DND-41 (cell line): ENCODE measurements around the gene NID2.

Experiments used
- ATAC-seq: fragments of 200-7000 bp; cut with Tn5 transposase; 3 replicates; pipeline ENCODE4 v1.9.1; 2021; ENCODE audit warnings: low read depth; ENCODE audit not compliant: insufficient read depth
- DNase-seq: peaks from one replicate; pipeline ENCODE4 v3.0.0-alpha.2; 2020
- H2AFZ ChIP-seq: 2 replicates; pipeline ENCODE4 v1.6.0; 2012; ENCODE audit warnings: low read depth, low read length
- H3K27ac ChIP-seq: 2 replicates; pipeline ENCODE4 v1.5.1; 2012; ENCODE audit warnings: low read length, inconsistent platforms
- H3K27me3 ChIP-seq: fragments of 200-600 bp; sonication (generic); 2 replicates; pipeline ENCODE4 v1.6.0; 2012; ENCODE audit warnings: low read length, mild to moderate bottlenecking, inconsistent platforms; ENCODE audit not compliant: insufficient read depth, poor library complexity
- H3K36me3 ChIP-seq: 2 replicates; pipeline ENCODE4 v1.5.1; 2012; ENCODE audit warnings: low read length, inconsistent platforms; ENCODE audit not compliant: insufficient read depth
- H3K4me1 ChIP-seq: 2 replicates; pipeline ENCODE4 v1.5.1; 2012; ENCODE audit warnings: mild to moderate bottlenecking, low read length; ENCODE audit not compliant: insufficient read depth
- H3K4me2 ChIP-seq: 2 replicates; pipeline ENCODE4 v1.6.0; 2012; ENCODE audit warnings: mild to moderate bottlenecking, moderate library complexity, low read length, inconsistent platforms; ENCODE audit not compliant: insufficient read depth
- H3K4me3 ChIP-seq, 2 experiments: fragments of 200-600 bp in 1 of 2; shearing (Covaris generic) in 1 of 2; 2 replicates each; pipeline ENCODE4 v1.5.1; 2012 to 2016; ENCODE audit warnings: inconsistent platforms in 2 of 2, low read length in 2 of 2, mild to moderate bottlenecking in 2 of 2, low read depth in 1 of 2, moderate library complexity in 1 of 2
- H3K79me2 ChIP-seq: 2 replicates; pipeline ENCODE4 v1.6.0; 2012; ENCODE audit warnings: low read length, inconsistent platforms; ENCODE audit not compliant: insufficient read depth
- H3K9ac ChIP-seq: 2 replicates; pipeline ENCODE4 v1.6.0; 2012; ENCODE audit warnings: low read depth, mild to moderate bottlenecking, inconsistent platforms, low read length, moderate library complexity
- H3K9me3 ChIP-seq: 2 replicates; pipeline ENCODE4 v1.5.1; 2012; ENCODE audit warnings: low read length, moderate library complexity, mild to moderate bottlenecking, inconsistent platforms; ENCODE audit not compliant: insufficient read depth, severe bottlenecking
- H4K20me1 ChIP-seq: 2 replicates; pipeline ENCODE4 v1.6.0; 2012; ENCODE audit warnings: low read length; ENCODE audit not compliant: insufficient read depth
- EZH2 ChIP-seq: IDR thresholded peaks from 3 replicates; pipeline ENCODE4 v1.6.1; 2012; ENCODE audit warnings: borderline replicate concordance, low read depth, mild to moderate bottlenecking, moderate library complexity, low read length, inconsistent platforms; ENCODE audit not compliant: severe bottlenecking
- TF ChIP-seq, protein P1 (sequence below): IDR thresholded peaks from 2 replicates; pipeline ENCODE4 v1.5.1; 2012; ENCODE audit warnings: borderline replicate concordance, low read length, moderate library complexity, mild to moderate bottlenecking; ENCODE audit not compliant: poor library complexity, severe bottlenecking; ENCODE audit errors: extremely low read depth

Gene NID2

DNA sequence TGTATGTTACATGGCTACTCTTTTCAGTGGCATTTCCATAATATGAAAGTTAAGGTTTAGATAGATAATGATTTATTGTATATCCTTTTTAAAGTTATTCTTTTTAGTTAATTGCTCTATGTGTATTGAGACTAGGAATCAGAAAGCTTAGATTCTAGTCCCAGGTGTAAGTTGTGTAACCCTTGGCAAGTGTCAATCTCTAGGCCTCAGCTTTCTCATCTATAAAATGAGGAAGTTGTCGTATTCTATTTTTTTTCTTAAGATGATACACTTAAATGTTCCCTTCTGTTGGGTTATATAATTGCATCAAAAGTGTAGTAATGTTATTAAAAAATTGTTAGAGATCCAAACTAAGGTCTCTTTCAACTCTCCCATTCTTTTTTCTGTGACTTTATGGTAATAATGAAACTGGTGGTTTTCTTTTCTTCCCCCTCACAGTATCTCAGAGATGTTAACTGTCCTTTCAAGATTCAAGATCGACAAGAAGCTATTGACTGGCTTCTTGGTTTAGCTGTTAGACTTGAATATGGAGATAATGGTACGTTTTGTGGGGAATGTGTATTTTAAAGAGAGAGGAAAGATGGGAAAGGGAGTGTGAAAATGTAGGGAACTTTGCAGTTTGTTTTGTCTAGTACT, 75.5 kb downstream of the NID2 start:
- peaks cover 78% of the 10 kb centered on the region for H3K36me3 ChIP-seq

DNA sequence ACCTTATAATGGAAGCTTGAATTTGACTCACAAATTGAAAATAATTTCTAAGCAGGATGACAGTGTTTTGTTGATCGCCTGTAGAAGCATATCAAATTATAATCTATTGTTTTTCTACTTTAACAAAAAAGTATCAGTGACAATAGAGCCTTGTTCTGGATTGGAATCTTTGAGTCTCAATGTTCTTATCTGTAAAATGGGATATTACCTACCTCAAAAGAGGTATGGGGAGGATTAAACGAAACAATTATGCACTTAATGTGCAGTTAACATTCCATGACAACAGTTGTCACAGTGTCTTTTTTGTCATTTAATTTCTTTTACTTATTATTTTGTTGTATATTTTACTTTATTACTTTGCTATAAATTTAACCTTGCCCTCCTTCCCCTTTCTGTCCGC, 78.4 kb downstream of the NID2 start:
- H3K9ac ChIP-seq, result peak overlapping the region; percentile 87
- no peak for DNase-seq
- no peaks in the 10 kb centered on the region for H3K27me3 ChIP-seq
- H3K9me3 ChIP-seq, result no peaks in the 10 kb centered on the region
- H3K36me3 ChIP-seq, result peaks cover 50% of the 10 kb centered on the region
- peaks cover 18% of the 10 kb centered on the region; the same call in 1 of the 2 replicates for H4K20me1 ChIP-seq
- no peak for TF ChIP-seq EZH2
- TF ChIP-seq, protein P1, sequence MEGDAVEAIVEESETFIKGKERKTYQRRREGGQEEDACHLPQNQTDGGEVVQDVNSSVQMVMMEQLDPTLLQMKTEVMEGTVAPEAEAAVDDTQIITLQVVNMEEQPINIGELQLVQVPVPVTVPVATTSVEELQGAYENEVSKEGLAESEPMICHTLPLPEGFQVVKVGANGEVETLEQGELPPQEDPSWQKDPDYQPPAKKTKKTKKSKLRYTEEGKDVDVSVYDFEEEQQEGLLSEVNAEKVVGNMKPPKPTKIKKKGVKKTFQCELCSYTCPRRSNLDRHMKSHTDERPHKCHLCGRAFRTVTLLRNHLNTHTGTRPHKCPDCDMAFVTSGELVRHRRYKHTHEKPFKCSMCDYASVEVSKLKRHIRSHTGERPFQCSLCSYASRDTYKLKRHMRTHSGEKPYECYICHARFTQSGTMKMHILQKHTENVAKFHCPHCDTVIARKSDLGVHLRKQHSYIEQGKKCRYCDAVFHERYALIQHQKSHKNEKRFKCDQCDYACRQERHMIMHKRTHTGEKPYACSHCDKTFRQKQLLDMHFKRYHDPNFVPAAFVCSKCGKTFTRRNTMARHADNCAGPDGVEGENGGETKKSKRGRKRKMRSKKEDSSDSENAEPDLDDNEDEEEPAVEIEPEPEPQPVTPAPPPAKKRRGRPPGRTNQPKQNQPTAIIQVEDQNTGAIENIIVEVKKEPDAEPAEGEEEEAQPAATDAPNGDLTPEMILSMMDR, result no peak
- H3K27ac ChIP-seq, result peak overlapping the region; percentile 79; the same call in 1 of the 2 replicates
- peaks cover 34% of the 10 kb centered on the region for H3K4me1 ChIP-seq
- no peak overlapping the region for H2AFZ ChIP-seq
- peak overlapping the region; percentile 70 for H3K4me2 ChIP-seq
- peaks cover 66% of the 10 kb centered on the region for H3K79me2 ChIP-seq
- peak overlapping the region; percentile 81 to 85; a peak in 3 of 4 replicates for H3K4me3 ChIP-seq
- ATAC-seq, result no peak

More for the DNA sequence above, 75.5 kb downstream of the NID2 start:
- DNase-seq (no peak), ATAC-seq (no peak)
- no peaks in the 10 kb centered on the region for H3K9me3 ChIP-seq
- H3K79me2 ChIP-seq, result peaks cover 94% of the 10 kb centered on the region
- no peak overlapping the region for H3K9ac ChIP-seq
- TF ChIP-seq EZH2, result no peak
- TF ChIP-seq, protein P1, result no peak
- H3K27me3 ChIP-seq, result no peaks in the 10 kb centered on the region
- peaks cover 42% of the 10 kb centered on the region for H3K4me1 ChIP-seq
- H3K4me3 ChIP-seq, result no peak overlapping the region
- peak overlapping the region; percentile 70; the same call in 1 of the 2 replicates for H3K4me2 ChIP-seq
- peaks cover 21% of the 10 kb centered on the region; the same call in 1 of the 2 replicates for H4K20me1 ChIP-seq
- no peak overlapping the region for H3K27ac ChIP-seq
- no peak overlapping the region for H2AFZ ChIP-seq

DNA sequence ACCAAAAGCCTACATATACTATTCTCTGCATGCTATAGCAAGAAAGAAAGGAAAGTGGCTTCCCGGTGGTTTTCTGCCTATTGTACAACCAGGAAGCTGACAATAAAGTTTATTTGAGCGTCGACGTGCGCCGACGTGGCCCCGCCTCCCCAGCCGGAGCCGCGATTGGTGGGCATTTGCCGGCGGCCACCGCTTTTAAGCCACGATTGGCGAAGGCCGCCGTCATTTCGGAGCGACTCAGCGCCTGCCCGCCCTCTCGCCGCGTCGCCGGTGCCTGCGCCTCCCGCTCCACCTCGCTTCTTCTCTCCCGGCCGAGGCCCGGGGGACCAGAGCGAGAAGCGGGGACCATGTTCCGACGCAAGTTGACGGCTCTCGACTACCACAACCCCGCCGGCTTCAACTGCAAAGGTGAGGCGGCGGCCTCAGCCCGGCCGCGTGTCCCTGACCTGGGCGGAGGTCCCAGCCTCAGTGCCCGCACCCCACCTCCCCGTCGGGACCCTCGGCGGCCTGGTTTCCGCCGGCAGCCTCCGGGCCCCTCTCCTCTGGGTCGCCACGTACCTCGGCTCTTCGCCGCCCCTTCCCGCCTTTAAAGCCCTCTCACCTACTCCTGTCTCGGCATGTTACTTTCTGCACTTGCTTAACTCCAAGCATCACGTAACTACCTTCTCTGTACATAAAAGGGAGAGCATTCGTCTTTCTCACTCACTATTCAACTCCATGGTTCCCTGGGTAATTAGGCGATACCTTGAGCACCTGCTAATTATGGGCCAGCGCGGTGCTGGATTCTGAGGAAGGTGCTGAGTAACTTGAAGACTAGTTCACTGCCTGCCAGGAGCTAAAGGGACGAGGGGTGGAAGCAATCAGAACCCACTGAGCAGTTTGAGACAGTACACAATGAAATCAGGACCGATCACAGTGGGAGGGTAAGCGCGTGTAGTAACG, 79.3 kb downstream of the NID2 start, which contains the start of gene RTRAF:
Gene RTRAF (plus strand): TSS at position 254 of the 942 bp plus-strand sequence. CDS start 94 bp downstream, at position 348.
- peak; percentile 96 for ATAC-seq
- peaks cover 18% of the 10 kb centered on the region; the same call in 1 of the 2 replicates for H4K20me1 ChIP-seq
- TF ChIP-seq, protein P1, result peak; percentile 1
- TF ChIP-seq EZH2, result no peak
- H2AFZ ChIP-seq, result peak within 1 kb of the TSS; percentile 92
- H3K27ac ChIP-seq, result peak within 1 kb of the TSS; percentile 92
- peaks cover 57% of the 10 kb centered on the region for H3K79me2 ChIP-seq
- no peaks in the 10 kb centered on the region for H3K9me3 ChIP-seq
- H3K27me3 ChIP-seq, result no peaks in the 10 kb centered on the region
- H3K4me3 ChIP-seq, result peak within 1 kb of the TSS; percentile 81 to 85
- peaks cover 41% of the 10 kb centered on the region for H3K36me3 ChIP-seq
- DNase-seq, result peak; percentile 94
- H3K4me1 ChIP-seq, result peaks cover 34% of the 10 kb centered on the region
- peak within 1 kb of the TSS; percentile 70 for H3K4me2 ChIP-seq
- H3K9ac ChIP-seq, result peak within 1 kb of the TSS; percentile 87
